MCF 10A (cell line): ENCODE measurements around the gene LMTK3. TPM values are rescaled to one million over a fixed set of nuclear protein-coding genes. Genes with fewer than 3 reads are reported as not detected.
A peak's percentile ranks its signal among the peaks of the same experiment; 100 is the strongest.

Experiments
- BruUV-seq: library from RNA; stranded (reverse); fragments of 400-500 nt; replicated peaks from 2 replicates; lab custom pipeline; 2021; lab: Mats Ljungman, UMichigan
- CTCF ChIA-PET: fragments of 300-600 bp; sonication (Branson Sonifier 250); formaldehyde crosslinking; extraction: SDS; loops from one replicate; lab custom pipeline; 2021; ENCODE audit warnings: antibody characterized with exemption, inconsistent platforms; lab: Yijun Ruan, JAX
- POLR2A ChIA-PET: fragments of 300-600, 350-650 bp; sonication (Branson Sonifier 250); formaldehyde crosslinking; extraction: SDS; loops from one replicate; lab custom pipeline; 2020; ENCODE audit warnings: antibody characterized with exemption, inconsistent platforms; lab: Yijun Ruan, JAX
- DNase-seq: peaks from one replicate; pipeline ENCODE4 v3.0.0-alpha.2; 2018; ENCODE audit not compliant: unreplicated experiment
- H3K27ac Mint-ChIP-seq: one replicate; pipeline ENCODE4 v1.8.0; 2022; ENCODE audit warnings: mild to moderate bottlenecking, low read depth, mixed read lengths; ENCODE audit not compliant: unreplicated experiment
- H3K27me3 Mint-ChIP-seq: one replicate; pipeline ENCODE4 v1.8.0; 2022; ENCODE audit warnings: mixed read lengths; ENCODE audit not compliant: insufficient read depth, unreplicated experiment
- H3K36me3 Mint-ChIP-seq: one replicate; pipeline ENCODE4 v1.8.0; 2022; ENCODE audit warnings: mild to moderate bottlenecking, moderate library complexity, mixed read lengths; ENCODE audit not compliant: insufficient read depth, unreplicated experiment
- H3K4me1 Mint-ChIP-seq: one replicate; pipeline ENCODE4 v1.8.0; 2022; ENCODE audit warnings: mixed read lengths; ENCODE audit not compliant: insufficient read depth, unreplicated experiment
- H3K4me3 Mint-ChIP-seq: one replicate; pipeline ENCODE4 v1.8.0; 2022; ENCODE audit warnings: mild to moderate bottlenecking, moderate library complexity, mixed read lengths; ENCODE audit not compliant: unreplicated experiment
- H3K9me3 Mint-ChIP-seq: one replicate; pipeline ENCODE4 v1.8.0; 2022; ENCODE audit warnings: mixed read lengths; ENCODE audit not compliant: unreplicated experiment
- intact Hi-C: fragments of 100-400 bp; cut with micrococcal nuclease; formaldehyde crosslinking; loops from 2 replicates; pipeline ENCODE4 v1.14.1; 2022
- total RNA-seq: library from RNA; stranded (reverse); gene quantifications from 2 replicates; pipeline ENCODE4 v1.2.3, GENCODE V29; 2022
- TF ChIP-seq, protein P1 (sequence below): fragments of 200-600 bp; IDR thresholded peaks from one replicate; pipeline ENCODE4 v1.8.0; 2022; ENCODE audit warnings: antibody characterized with exemption, mild to moderate bottlenecking; ENCODE audit not compliant: unreplicated experiment

Gene LMTK3
- total RNA-seq, 1 experiment from 2014 or later, result 0.37 TPM

DNA sequence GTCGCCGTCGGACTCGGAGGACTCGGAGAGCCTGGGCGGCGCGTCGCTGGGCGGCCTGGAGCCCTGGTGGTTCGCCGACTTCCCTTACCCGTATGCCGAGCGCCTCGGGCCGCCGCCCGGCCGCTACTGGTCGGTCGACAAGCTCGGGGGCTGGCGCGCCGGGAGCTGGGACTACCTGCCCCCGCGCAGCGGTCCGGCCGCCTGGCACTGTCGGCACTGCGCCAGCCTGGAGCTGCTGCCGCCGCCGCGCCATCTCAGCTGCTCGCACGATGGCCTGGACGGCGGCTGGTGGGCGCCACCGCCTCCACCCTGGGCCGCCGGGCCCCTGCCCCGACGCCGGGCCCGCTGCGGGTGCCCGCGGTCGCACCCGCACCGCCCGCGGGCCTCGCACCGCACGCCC lies 68.4 kb downstream of the LMTK3 start:
- ChIA-PET CTCF (interaction anchor here (1.0 kb wide), 1 partner anchor 52 kb away, joined by 3 read pairs; the partner anchor contains the start of gene KDELR1), POLR2A (no interaction called here)
- Mint-ChIP-seq H3K27ac (no peak overlapping the region), H3K36me3 (peaks cover 28% of the 10 kb centered on the region), H3K4me1 (peaks cover 17% of the 10 kb centered on the region), H3K27me3 (no peaks in the 10 kb centered on the region), H3K4me3 (no peak overlapping the region), H3K9me3 (no peaks in the 10 kb centered on the region)
- DNase-seq, result no peak
- intact Hi-C loops, result no loop called here
- TF ChIP-seq, protein P1, sequence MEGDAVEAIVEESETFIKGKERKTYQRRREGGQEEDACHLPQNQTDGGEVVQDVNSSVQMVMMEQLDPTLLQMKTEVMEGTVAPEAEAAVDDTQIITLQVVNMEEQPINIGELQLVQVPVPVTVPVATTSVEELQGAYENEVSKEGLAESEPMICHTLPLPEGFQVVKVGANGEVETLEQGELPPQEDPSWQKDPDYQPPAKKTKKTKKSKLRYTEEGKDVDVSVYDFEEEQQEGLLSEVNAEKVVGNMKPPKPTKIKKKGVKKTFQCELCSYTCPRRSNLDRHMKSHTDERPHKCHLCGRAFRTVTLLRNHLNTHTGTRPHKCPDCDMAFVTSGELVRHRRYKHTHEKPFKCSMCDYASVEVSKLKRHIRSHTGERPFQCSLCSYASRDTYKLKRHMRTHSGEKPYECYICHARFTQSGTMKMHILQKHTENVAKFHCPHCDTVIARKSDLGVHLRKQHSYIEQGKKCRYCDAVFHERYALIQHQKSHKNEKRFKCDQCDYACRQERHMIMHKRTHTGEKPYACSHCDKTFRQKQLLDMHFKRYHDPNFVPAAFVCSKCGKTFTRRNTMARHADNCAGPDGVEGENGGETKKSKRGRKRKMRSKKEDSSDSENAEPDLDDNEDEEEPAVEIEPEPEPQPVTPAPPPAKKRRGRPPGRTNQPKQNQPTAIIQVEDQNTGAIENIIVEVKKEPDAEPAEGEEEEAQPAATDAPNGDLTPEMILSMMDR, result no peak
- BruUV-seq, result no TSS peak

DNA sequence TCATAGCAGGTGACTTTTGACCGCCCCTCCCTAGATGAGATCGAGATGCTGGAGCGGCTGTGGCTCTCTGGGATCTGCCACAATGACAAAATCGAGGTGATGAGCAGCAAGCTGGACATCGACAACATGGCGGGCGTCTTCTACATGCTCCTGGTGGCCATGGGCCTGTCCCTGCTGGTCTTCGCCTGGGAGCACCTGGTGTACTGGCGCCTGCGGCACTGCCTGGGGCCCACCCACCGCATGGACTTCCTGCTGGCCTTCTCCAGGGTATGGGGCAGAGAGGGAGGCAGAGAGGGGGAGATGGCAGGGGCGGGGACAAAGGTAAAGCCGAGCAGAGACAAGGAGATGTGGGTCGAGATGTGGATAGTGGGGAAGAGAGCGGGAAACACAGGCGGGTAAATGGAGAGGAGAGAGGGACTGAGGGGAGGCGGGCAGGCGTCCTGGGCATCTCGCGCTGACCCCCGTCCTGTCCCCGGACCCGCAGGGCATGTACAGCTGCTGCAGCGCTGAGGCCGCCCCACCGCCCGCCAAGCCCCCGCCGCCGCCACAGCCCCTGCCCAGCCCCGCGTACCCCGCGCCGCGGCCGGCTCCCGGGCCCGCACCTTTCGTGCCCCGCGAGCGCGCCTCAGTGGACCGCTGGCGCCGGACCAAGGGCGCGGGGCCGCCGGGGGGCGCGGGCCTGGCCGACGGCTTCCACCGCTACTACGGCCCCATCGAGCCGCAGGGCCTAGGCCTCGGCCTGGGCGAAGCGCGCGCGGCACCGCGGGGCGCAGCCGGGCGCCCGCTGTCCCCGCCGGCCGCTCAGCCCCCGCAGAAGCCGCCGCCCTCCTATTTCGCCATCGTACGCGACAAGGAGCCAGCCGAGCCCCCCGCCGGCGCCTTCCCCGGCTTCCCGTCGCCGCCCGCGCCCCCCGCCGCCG lies 69.3 kb downstream of the LMTK3 start:
- TF ChIP-seq, protein P1, result no peak
- H3K4me3 Mint-ChIP-seq, result peak overlapping the region; percentile 28
- H3K27me3 Mint-ChIP-seq, result no peaks in the 10 kb centered on the region
- H3K27ac Mint-ChIP-seq, result no peak overlapping the region
- no peaks in the 10 kb centered on the region for H3K9me3 Mint-ChIP-seq
- H3K36me3 Mint-ChIP-seq, result peaks cover 19% of the 10 kb centered on the region
- ChIA-PET CTCF (no interaction called here), POLR2A (no interaction called here)
- DNase-seq, result no peak
- no TSS peak for BruUV-seq
- intact Hi-C loops, result no loop called here
- H3K4me1 Mint-ChIP-seq, result peaks cover 14% of the 10 kb centered on the region

DNA sequence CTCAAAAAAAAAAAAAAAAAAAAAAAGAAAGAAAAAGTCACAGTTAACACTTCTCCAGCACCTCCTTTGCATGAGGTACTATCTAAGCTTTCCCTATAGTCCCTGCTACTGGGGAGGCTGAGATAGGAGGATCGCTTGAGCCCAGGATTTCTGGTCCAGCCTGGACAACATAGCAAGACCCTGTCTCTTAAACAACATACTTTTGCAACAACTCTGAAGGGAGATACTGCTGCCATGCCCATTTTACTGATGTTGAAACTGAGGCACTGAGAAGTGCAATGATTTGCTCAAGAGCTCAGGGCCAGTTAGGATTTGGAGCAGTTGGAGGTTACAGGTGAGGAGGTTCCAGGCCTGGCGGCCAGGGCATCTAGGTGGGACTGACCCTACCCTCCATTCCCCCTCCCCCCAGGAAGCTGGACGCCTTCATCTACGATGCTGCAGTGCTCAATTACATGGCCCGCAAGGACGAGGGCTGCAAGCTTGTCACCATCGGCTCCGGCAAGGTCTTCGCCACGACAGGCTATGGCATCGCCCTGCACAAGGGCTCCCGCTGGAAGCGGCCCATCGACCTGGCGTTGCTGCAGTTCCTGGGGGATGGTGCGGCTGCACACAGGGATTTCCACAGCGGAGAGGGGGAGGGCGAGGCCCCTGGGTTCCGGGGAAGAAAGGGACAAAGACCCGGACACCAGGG lies 70.1 kb downstream of the LMTK3 start:
- no TSS peak for BruUV-seq
- TF ChIP-seq, protein P1, result no peak
- intact Hi-C loops, result no loop called here
- POLR2A ChIA-PET, result interaction anchor here (0.5 kb wide), 1 partner anchor 69 kb away, joined by 3 read pairs; no protein-coding TSS in a partner anchor
- H3K9me3 Mint-ChIP-seq, result no peaks in the 10 kb centered on the region
- H3K4me1 Mint-ChIP-seq, result peaks cover 11% of the 10 kb centered on the region
- H3K36me3 Mint-ChIP-seq, result peaks cover 14% of the 10 kb centered on the region
- H3K27ac Mint-ChIP-seq, result no peak overlapping the region
- DNase-seq, result no peak
- H3K27me3 Mint-ChIP-seq, result no peaks in the 10 kb centered on the region
- H3K4me3 Mint-ChIP-seq, result no peak overlapping the region
- CTCF ChIA-PET, result interaction anchor here (0.6 kb wide), 1 partner anchor 50 kb away, joined by 3 read pairs; no protein-coding TSS in a partner anchor

DNA sequence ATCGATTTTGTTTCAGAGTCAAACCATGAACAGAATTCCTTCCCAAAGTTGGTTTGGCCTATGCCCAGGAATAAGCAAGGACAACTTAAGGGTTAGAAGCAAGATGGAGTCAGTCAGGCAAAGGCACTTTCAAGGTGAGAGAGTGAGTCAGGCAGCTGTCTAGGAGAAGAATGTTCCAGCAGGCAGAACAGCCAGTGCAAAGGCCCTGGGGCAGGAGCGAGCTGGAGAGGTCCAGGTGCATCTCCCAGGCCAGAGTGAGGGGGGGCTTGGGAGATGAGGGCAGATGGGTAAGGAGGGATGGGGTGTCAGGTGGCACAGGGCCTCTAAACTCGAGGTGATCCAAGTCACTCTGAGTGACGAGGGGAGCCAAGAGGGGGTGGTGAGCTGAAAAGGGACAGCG lies 75.0 kb downstream of the LMTK3 start:
- Mint-ChIP-seq H3K4me1 (no peaks in the 10 kb centered on the region), H3K27ac (no peak overlapping the region), H3K4me3 (no peak overlapping the region), H3K9me3 (no peaks in the 10 kb centered on the region), H3K27me3 (no peaks in the 10 kb centered on the region), H3K36me3 (no peaks in the 10 kb centered on the region)
- intact Hi-C loops, result no loop called here
- TF ChIP-seq, protein P1, result no peak
- ChIA-PET CTCF (no interaction called here), POLR2A (interaction anchor here (1.3 kb wide), 1 partner anchor 9 kb away, joined by 3 read pairs; the partner anchor contains the start of gene GRWD1)
- no peak for DNase-seq
- BruUV-seq, result no TSS peak
